GM21367 (cell line): ENCODE data around the gene PLAAT5.

ENCODE experiments used
- ATAC-seq: cut with Tn5 transposase; IDR thresholded peaks from one replicate; pipeline ENCODE4 v1.9.1; 2021; ENCODE audit not compliant: unreplicated experiment

PLAAT5 gene

GRCh38 chr11:63516109-63516508, 25.1 kb upstream of the PLAAT5 start:
- ATAC-seq, result no peak

GRCh38 chr11:63512816-63513215, 21.8 kb upstream of the PLAAT5 start:
- ATAC-seq, result no peak

GRCh38 chr11:63511048-63511748, 20.2 kb upstream of the PLAAT5 start:
- ATAC-seq, result no peak

- ATAC-seq, result no peak
Observed at GRCh38 chr11:63510360-63511047, 19.5 kb upstream of the PLAAT5 start.

- no peak for ATAC-seq
Observed at GRCh38 chr11:63508745-63509144, 17.8 kb upstream of the PLAAT5 start.

GRCh38 chr11:63508009-63508408, 17.0 kb upstream of the PLAAT5 start:
- no peak for ATAC-seq

GRCh38 chr11:63507511-63507910, 16.5 kb upstream of the PLAAT5 start:
- ATAC-seq, result no peak

- no peak for ATAC-seq
Observed at GRCh38 chr11:63506876-63507275, 15.9 kb upstream of the PLAAT5 start.

- ATAC-seq, result no peak
Observed at GRCh38 chr11:63505857-63506528, 15.0 kb upstream of the PLAAT5 start, which contains the start of gene LGALS12. Gene LGALS12 (plus strand): TSS chr11:63506084. CDS start chr11:63506459, 375 bp downstream.

- no peak for ATAC-seq
Observed at GRCh38 chr11:63504933-63505586, 14.1 kb upstream of the PLAAT5 start.

GRCh38 chr11:63504054-63504453, 13.1 kb upstream of the PLAAT5 start:
- no peak for ATAC-seq

GRCh38 chr11:63503492-63503891, 12.5 kb upstream of the PLAAT5 start:
- no peak for ATAC-seq

- no peak for ATAC-seq
Observed at GRCh38 chr11:63502252-63502820, 11.4 kb upstream of the PLAAT5 start.

- no peak for ATAC-seq
Observed at GRCh38 chr11:63501236-63501635, 10.3 kb upstream of the PLAAT5 start.

- no peak for ATAC-seq
Observed at GRCh38 chr11:63499874-63500273, 8.9 kb upstream of the PLAAT5 start.

- ATAC-seq, result no peak
Observed at GRCh38 chr11:63494975-63495374, 4.0 kb upstream of the PLAAT5 start.

GRCh38 chr11:63493127-63493526, 2.2 kb upstream of the PLAAT5 start:
- ATAC-seq, result no peak

GRCh38 chr11:63492441-63492840, 1.5 kb upstream of the PLAAT5 start:
- ATAC-seq, result no peak

GRCh38 chr11:63491636-63492372, 837 bp upstream of the PLAAT5 start:
- ATAC-seq, result no peak

GRCh38 chr11:63491240-63491587, 247 bp upstream of the PLAAT5 start:
- no peak for ATAC-seq

GRCh38 chr11:63489879-63490278, 1.1 kb downstream of the PLAAT5 start:
- no peak for ATAC-seq
